ENCODE data around the gene SLC19A2.

DNA sequence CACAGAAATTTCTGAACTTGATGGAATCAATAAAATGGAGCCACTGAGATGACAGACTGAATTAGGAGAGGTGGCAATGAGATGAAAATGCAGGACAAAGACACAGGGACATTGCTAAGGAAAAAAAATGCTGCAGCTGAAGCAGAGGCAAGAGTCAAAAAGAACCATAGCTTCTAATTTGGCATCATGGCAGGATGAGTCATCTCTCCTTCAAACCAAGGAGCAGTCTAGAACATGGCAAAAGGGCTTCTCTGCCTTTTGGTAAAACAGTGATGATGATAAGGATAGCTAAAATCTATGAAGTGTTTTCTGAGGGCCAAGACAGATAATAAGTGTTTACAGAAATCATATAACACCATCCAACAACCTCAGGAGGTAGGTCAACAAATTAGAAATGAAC is 16.8 kb downstream of the SLC19A2 start:
- TF ChIP-seq EZH2 (IDR thresholded peaks at IDR 0.05; ENCODE audit: borderline replicate concordance, low read depth, low read length, severe bottlenecking): no peak
- TF ChIP-seq, protein P1, sequence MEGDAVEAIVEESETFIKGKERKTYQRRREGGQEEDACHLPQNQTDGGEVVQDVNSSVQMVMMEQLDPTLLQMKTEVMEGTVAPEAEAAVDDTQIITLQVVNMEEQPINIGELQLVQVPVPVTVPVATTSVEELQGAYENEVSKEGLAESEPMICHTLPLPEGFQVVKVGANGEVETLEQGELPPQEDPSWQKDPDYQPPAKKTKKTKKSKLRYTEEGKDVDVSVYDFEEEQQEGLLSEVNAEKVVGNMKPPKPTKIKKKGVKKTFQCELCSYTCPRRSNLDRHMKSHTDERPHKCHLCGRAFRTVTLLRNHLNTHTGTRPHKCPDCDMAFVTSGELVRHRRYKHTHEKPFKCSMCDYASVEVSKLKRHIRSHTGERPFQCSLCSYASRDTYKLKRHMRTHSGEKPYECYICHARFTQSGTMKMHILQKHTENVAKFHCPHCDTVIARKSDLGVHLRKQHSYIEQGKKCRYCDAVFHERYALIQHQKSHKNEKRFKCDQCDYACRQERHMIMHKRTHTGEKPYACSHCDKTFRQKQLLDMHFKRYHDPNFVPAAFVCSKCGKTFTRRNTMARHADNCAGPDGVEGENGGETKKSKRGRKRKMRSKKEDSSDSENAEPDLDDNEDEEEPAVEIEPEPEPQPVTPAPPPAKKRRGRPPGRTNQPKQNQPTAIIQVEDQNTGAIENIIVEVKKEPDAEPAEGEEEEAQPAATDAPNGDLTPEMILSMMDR (IDR thresholded peaks at IDR 0.05; ENCODE audit: borderline replicate concordance, extremely low read depth, low read length, poor library complexity, severe bottlenecking): no peak

All from DND-41 (cell line).